ENCODE measurements around the gene CLIC5. TPM values are rescaled to one million over a fixed set of nuclear protein-coding genes. Genes with fewer than 3 reads are reported as not detected.

CLIC5 gene
- total RNA-seq, 1 experiment from 2014 or later, result 0.20 TPM

DNA sequence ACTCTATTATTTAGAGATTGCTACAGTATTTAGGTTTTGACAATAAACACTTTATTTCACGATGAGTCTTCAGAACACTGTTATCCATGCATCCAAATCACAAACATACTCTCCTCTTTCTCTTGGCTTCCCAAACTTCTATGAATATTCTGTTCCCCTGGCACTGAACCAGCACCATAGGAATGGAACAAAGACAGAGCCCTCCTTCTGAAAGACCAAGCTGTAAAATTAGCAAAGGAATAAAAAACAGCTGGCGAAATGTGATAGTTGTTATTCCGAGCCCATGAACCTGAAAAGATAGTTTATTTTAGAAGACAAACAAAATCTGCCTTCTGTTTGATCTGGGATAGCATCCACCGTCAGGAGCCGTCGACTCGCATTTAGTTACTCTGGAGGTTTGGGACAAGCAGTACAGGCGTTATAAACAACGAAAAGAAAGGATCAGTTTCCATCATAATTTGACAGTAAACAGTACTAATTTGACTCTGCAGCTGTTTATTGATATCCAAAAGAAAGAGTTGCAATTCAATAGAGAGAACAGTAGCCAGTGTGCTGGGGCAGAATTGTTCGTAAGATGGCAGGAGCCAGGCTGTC lies 161.4 kb downstream of the CLIC5 start:
- Histone ChIP-seq H3K79me2 (ENCODE audit: insufficient read depth, low read length) (no peaks in the 10 kb centered on the region), H4K20me1 (ENCODE audit: control insufficient read depth, insufficient read depth, insufficient read length) (no peaks in the 10 kb centered on the region), H3K27ac (ENCODE audit: insufficient read length, low read depth, low read length) (no peak overlapping the region), H3K27me3 (ENCODE audit: insufficient read depth, low read length) (no peaks in the 10 kb centered on the region; the same call in 1 of the 2 replicates), H3K18ac (ENCODE audit: insufficient read length, low read depth, low read length) (no peak overlapping the region), H3K56ac (ENCODE audit: insufficient read length, low read depth, low read length) (no peak overlapping the region), H3K4me2 (ENCODE audit: insufficient read depth, insufficient read length, low read length) (no peak overlapping the region), H4K5ac (ENCODE audit: insufficient read length, low read depth, low read length) (no peak overlapping the region), H3K4ac (ENCODE audit: low read depth, low read length) (no peak overlapping the region), H4K8ac (replicated peaks; ENCODE audit: insufficient read length, low read depth, low read length) (no peak overlapping the region), H2BK20ac (ENCODE audit: low read depth, low read length, poor library complexity, severe bottlenecking) (no peak overlapping the region), H3K23me2 (ENCODE audit: insufficient read length, low read depth, low read length, poor library complexity, severe bottlenecking) (no peaks in the 10 kb centered on the region), H3K14ac (ENCODE audit: insufficient read depth, low read length) (no peak overlapping the region), H2AK5ac (ENCODE audit: insufficient read length, low read length) (no peak overlapping the region), H2BK12ac (ENCODE audit: insufficient read length, low read depth, low read length) (no peak overlapping the region), H3K79me1 (ENCODE audit: insufficient read depth, low read depth, low read length, poor library complexity, severe bottlenecking) (no peaks in the 10 kb centered on the region), H2BK15ac (ENCODE audit: low read depth, low read length) (no peak overlapping the region), H3K9me3 (ENCODE audit: control insufficient read depth, low read depth, low read length) (no peaks in the 10 kb centered on the region), H2BK120ac (ENCODE audit: low read depth, low read length, poor library complexity, severe bottlenecking) (no peak overlapping the region), H2AFZ (ENCODE audit: low read length) (no peak overlapping the region), H2BK5ac (ENCODE audit: insufficient read length, low read length) (no peak overlapping the region), H3K4me1 (ENCODE audit: insufficient read depth, low read length) (no peaks in the 10 kb centered on the region), H3K23ac (ENCODE audit: insufficient read length, low read depth, low read length) (no peak overlapping the region), H3T11ph (ENCODE audit: low read length) (no peak overlapping the region), H3K9ac (ENCODE audit: extremely low read depth, insufficient read length, low read length) (no peak overlapping the region), H4K91ac (ENCODE audit: insufficient read length, low read depth, low read length) (no peak overlapping the region)
- H3K4me3 Mint-ChIP-seq, result no peak overlapping the region
- no peaks in the 10 kb centered on the region for H3K36me3 Mint-ChIP-seq (ENCODE audit: insufficient read depth in 1 of 3, low read depth in 3 of 3)
- H3K4me1 Mint-ChIP-seq, result peaks cover 18 to 24% of the 10 kb centered on the region in 2 experiments
- no CpG with 5 or more reads among the region's 10 CpGs for WGBS (ENCODE audit: extremely low coverage, insufficient read length, low lambda C conversion rate)
- no peaks in the 10 kb centered on the region; a peak in 1 of 5 replicates for H3K9me3 Mint-ChIP-seq
- TF ChIP-seq, protein P1, sequence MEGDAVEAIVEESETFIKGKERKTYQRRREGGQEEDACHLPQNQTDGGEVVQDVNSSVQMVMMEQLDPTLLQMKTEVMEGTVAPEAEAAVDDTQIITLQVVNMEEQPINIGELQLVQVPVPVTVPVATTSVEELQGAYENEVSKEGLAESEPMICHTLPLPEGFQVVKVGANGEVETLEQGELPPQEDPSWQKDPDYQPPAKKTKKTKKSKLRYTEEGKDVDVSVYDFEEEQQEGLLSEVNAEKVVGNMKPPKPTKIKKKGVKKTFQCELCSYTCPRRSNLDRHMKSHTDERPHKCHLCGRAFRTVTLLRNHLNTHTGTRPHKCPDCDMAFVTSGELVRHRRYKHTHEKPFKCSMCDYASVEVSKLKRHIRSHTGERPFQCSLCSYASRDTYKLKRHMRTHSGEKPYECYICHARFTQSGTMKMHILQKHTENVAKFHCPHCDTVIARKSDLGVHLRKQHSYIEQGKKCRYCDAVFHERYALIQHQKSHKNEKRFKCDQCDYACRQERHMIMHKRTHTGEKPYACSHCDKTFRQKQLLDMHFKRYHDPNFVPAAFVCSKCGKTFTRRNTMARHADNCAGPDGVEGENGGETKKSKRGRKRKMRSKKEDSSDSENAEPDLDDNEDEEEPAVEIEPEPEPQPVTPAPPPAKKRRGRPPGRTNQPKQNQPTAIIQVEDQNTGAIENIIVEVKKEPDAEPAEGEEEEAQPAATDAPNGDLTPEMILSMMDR (conservative IDR thresholded peaks at IDR 0.05), result no peak
- no peak overlapping the region for H3K27ac Mint-ChIP-seq
- H3K27me3 Mint-ChIP-seq (ENCODE audit: low read depth), result peaks cover 3% of the 10 kb centered on the region; the same call in 1 of the 2 replicates
- no peak for DNase-seq

All from H9 (cell line).